ENCODE results near the gene AUTS2. TPM values are rescaled to one million over a fixed set of nuclear protein-coding genes. Genes with fewer than 3 reads are reported as not detected.
A peak's percentile ranks its signal among the peaks of the same experiment; 100 is the strongest.

The AUTS2 gene
- total RNA-seq, 1 experiment from 2014 or later, result 2.2 TPM

DNA sequence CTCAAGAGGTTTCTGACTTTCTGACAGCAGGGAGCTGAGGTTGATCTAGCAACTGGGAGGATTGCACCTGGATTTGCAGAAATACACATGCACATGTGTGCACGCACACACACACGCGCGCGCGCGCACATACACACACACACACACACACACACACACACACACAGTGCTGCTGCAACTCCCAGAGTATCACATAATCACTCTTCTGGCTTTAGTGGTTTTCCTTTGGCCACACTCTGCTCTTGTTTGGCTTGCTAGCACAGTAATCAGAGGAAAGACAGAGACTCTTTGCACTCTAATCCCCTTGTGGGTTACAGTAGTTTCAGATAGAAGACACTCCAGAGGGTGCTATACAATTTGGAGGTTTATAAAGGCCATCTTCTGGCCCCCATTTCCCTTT is 705.0 kb downstream of the AUTS2 start:
- DNase-seq, result no peak
- no peaks in the 10 kb centered on the region for H3K9me3 ChIP-seq
- H3K36me3 ChIP-seq, result no peaks in the 10 kb centered on the region
- no peaks in the 10 kb centered on the region for H3K27me3 ChIP-seq
- no peak overlapping the region for H3K4me3 ChIP-seq

DNA sequence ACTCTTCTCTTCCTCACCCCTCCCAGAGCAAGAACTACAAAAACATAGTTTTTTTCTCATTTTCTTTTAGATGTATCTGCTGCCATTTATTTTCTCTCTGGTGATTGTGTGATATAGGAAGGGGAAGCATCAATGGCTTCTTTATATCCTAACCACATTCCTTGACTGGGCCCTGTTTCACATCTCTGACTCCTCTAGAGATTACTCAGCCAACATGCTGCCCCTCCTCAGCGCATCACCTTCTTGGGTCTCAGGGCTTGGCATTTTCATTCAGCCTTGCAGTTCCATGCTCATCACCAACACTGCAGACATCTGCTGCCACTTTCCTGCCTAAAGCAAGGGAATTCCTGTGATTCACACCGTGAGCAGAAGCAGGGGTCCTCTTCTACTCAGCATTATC is 705.5 kb downstream of the AUTS2 start:
- Histone ChIP-seq H3K4me3 (no peak overlapping the region), H3K36me3 (no peaks in the 10 kb centered on the region), H3K27me3 (no peaks in the 10 kb centered on the region), H3K9me3 (no peaks in the 10 kb centered on the region)
- no peak for DNase-seq

DNA sequence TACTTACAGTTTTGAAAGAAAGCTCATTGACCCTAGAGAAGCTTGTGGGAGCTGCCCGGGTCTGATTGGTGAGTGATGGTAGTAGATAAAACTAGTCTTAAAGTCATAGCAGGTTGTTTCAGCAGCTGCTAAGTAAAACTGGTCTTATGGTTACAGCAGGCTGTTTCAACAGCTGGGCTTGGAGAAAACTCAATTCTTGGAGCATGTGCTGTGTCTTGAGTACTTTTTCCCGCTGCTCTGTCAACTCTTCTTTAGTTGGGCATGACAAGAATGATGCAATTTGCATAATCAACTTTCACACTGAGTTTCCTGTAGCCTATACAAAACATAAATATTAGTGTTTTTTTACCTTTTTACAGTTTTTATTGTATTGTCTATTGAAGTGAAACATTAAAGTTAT is 707.9 kb downstream of the AUTS2 start:
- Histone ChIP-seq H3K36me3 (no peaks in the 10 kb centered on the region), H3K4me3 (no peak overlapping the region), H3K9me3 (no peaks in the 10 kb centered on the region), H3K27me3 (no peaks in the 10 kb centered on the region)
- no peak for DNase-seq

GRCh38 chr7:70307544-70308106 is 709.4 kb downstream of the AUTS2 start:
- no peak for DNase-seq
- H3K27me3 ChIP-seq, result no peaks in the 10 kb centered on the region

DNA sequence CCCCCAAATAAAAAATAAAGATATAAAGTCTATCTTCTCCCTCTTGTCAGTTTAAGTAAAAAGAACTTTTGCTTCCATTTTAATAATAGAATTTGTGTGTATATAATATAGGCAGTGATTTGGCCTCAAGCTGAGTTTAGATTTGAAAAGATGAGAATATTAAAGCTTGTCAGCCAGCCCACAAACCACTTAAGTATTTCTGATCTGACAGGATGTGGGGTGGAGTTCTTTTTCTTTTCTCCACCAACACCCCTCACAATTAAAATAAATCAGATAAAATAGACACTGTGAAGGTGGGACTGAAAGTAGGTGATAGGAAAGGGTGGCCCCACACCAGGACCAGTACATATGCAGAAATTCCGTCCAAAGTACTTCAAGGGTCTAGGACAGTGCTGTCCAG is 714.1 kb downstream of the AUTS2 start:
- no peaks in the 10 kb centered on the region for H3K9me3 ChIP-seq
- H3K27me3 ChIP-seq, result no peaks in the 10 kb centered on the region
- DNase-seq, result no peak
- H3K4me3 ChIP-seq, result no peak overlapping the region
- H3K36me3 ChIP-seq, result no peaks in the 10 kb centered on the region

More at GRCh38 chr7:70307544-70308106, 709.4 kb downstream of the AUTS2 start:
- no peaks in the 10 kb centered on the region for H3K9me3 ChIP-seq
- H3K36me3 ChIP-seq, result no peaks in the 10 kb centered on the region
- no peak overlapping the region for H3K4me3 ChIP-seq

GRCh38 chr7:70313271-70313670 is 715.0 kb downstream of the AUTS2 start:
- Histone ChIP-seq H3K36me3 (no peaks in the 10 kb centered on the region), H3K27me3 (no peaks in the 10 kb centered on the region), H3K9me3 (no peaks in the 10 kb centered on the region), H3K4me3 (no peak overlapping the region)
- DNase-seq, result no peak

- Histone ChIP-seq H3K36me3 (no peaks in the 10 kb centered on the region), H3K27me3 (no peaks in the 10 kb centered on the region), H3K9me3 (no peaks in the 10 kb centered on the region), H3K4me3 (no peak overlapping the region)
- DNase-seq, result no peak
Observed at GRCh38 chr7:70313687-70314086, 715.4 kb downstream of the AUTS2 start.

- no peaks in the 10 kb centered on the region for H3K36me3 ChIP-seq
- DNase-seq, result no peak
- H3K4me3 ChIP-seq, result no peak overlapping the region
- no peaks in the 10 kb centered on the region for H3K27me3 ChIP-seq
- H3K9me3 ChIP-seq, result no peaks in the 10 kb centered on the region
Observed at GRCh38 chr7:70314221-70314620, 715.9 kb downstream of the AUTS2 start.

GRCh38 chr7:70316745-70317144 is 718.5 kb downstream of the AUTS2 start:
- H3K27me3 ChIP-seq, result no peaks in the 10 kb centered on the region
- H3K9me3 ChIP-seq, result no peaks in the 10 kb centered on the region
- DNase-seq, result no peak
- H3K4me3 ChIP-seq, result no peak overlapping the region
- no peaks in the 10 kb centered on the region for H3K36me3 ChIP-seq

GRCh38 chr7:70317356-70317755 is 719.1 kb downstream of the AUTS2 start:
- no peaks in the 10 kb centered on the region for H3K36me3 ChIP-seq
- no peak overlapping the region for H3K4me3 ChIP-seq
- no peaks in the 10 kb centered on the region for H3K27me3 ChIP-seq
- no peaks in the 10 kb centered on the region for H3K9me3 ChIP-seq
- DNase-seq, result peak; percentile 52

DNA sequence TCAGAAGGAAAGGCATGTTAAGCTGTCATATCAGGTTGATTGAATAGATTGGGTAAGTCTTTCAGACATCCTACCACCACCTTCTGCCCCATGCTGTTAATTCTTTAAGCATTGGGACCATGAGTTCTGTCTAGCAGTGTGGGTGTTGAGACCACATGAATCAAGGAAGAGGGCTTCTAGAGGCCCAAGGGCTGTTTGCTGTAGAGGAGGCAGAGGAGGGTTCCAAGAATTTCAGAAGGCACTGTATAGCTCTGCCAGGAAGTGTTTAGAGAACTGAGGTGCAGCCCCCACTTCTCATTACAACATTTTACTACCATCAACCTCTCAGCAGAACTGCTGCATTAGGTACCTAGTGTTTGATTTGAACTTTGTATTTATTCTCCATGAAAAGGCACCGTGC is 720.2 kb downstream of the AUTS2 start:
- DNase-seq, result no peak
- no peaks in the 10 kb centered on the region for H3K27me3 ChIP-seq
- no peaks in the 10 kb centered on the region for H3K36me3 ChIP-seq
- H3K9me3 ChIP-seq, result no peaks in the 10 kb centered on the region
- no peak overlapping the region for H3K4me3 ChIP-seq

- no peaks in the 10 kb centered on the region for H3K27me3 ChIP-seq
- no peaks in the 10 kb centered on the region for H3K36me3 ChIP-seq
- H3K4me3 ChIP-seq, result no peak overlapping the region
- no peak for DNase-seq
- H3K9me3 ChIP-seq, result no peaks in the 10 kb centered on the region
Observed at GRCh38 chr7:70319057-70319456, 720.8 kb downstream of the AUTS2 start.

DNA sequence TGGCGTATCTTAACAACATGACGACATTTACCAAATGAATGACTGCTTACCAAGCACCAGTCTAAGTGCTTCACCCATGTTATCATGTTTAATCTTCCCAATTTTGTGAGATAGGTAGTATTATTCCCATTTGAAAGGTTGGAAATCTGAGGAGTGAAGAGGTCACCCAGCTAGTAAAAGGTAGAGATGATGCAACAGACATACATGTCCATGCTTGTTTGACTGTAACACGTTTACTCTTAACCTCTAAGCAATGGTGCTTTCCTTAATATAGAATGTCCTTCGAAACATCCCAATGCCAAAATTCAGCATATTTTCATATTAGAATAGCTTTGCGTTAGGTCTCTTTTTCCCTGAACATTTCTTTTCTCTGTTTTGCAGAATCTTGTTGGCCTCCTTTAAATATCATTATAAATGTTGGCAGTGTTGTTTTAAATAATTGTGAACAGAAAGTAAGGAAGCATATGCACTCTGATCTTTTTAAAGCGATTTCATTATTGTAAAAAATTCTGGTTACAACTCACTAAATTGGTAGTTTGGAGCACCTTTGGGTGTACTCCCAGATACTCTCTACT is 722.8 kb downstream of the AUTS2 start:
- DNase-seq, result no peak
- Histone ChIP-seq H3K9me3 (no peaks in the 10 kb centered on the region), H3K4me3 (no peak overlapping the region), H3K36me3 (no peaks in the 10 kb centered on the region), H3K27me3 (no peaks in the 10 kb centered on the region)

- Histone ChIP-seq H3K36me3 (no peaks in the 10 kb centered on the region), H3K9me3 (no peaks in the 10 kb centered on the region), H3K4me3 (no peak overlapping the region), H3K27me3 (no peaks in the 10 kb centered on the region)
- no peak for DNase-seq
Observed at GRCh38 chr7:70322856-70323255, 724.6 kb downstream of the AUTS2 start.

GRCh38 chr7:70325509-70326101 is 727.3 kb downstream of the AUTS2 start:
- Histone ChIP-seq H3K4me3 (no peak overlapping the region), H3K9me3 (no peaks in the 10 kb centered on the region), H3K36me3 (no peaks in the 10 kb centered on the region), H3K27me3 (no peaks in the 10 kb centered on the region)
- peak; percentile 72 for DNase-seq

GRCh38 chr7:70334295-70334694 is 736.0 kb downstream of the AUTS2 start:
- no peak for DNase-seq
- Histone ChIP-seq H3K4me3 (no peak overlapping the region), H3K36me3 (no peaks in the 10 kb centered on the region), H3K27me3 (no peaks in the 10 kb centered on the region), H3K9me3 (no peaks in the 10 kb centered on the region)

GRCh38 chr7:70334871-70335270 is 736.6 kb downstream of the AUTS2 start:
- no peaks in the 10 kb centered on the region for H3K36me3 ChIP-seq
- no peaks in the 10 kb centered on the region for H3K27me3 ChIP-seq
- no peak for DNase-seq
- no peaks in the 10 kb centered on the region for H3K9me3 ChIP-seq
- H3K4me3 ChIP-seq, result no peak overlapping the region

GRCh38 chr7:70336536-70336935 is 738.3 kb downstream of the AUTS2 start:
- Histone ChIP-seq H3K36me3 (no peaks in the 10 kb centered on the region), H3K27me3 (no peaks in the 10 kb centered on the region), H3K4me3 (no peak overlapping the region), H3K9me3 (no peaks in the 10 kb centered on the region)
- DNase-seq, result no peak

Data from MG63 (cell line).